ENCODE data around the gene NXNL1.
A peak's percentile ranks its signal among the peaks of the same experiment; 100 is the strongest.
"Not testable (repeated sequence)": the region's sequence is repeated elsewhere in the genome, so short reads cannot be mapped to it uniquely, and the experiment has no call there.

Gene NXNL1

GRCh38 chr19:17475011-17475540 lies 14.3 kb upstream of the NXNL1 start:
- not testable (repeated sequence) for H3K27ac Mint-ChIP-seq; ATAC-seq (ENCODE audit: low read depth)

GRCh38 chr19:17473041-17473440 lies 12.3 kb upstream of the NXNL1 start:
- no peaks in the 10 kb centered on the region for H3K9me3 Mint-ChIP-seq
- no peak overlapping the region for H3K4me3 Mint-ChIP-seq
- DNase-seq (ENCODE audit: low spot score in 2 of 2) (no peak), ATAC-seq (ENCODE audit: low read depth) (no peak)
- H3K36me3 Mint-ChIP-seq: no peaks in the 10 kb centered on the region
- H3K27me3 Mint-ChIP-seq: no peaks in the 10 kb centered on the region
- H3K4me1 Mint-ChIP-seq: peaks cover 15% of the 10 kb centered on the region
- no peak overlapping the region for H3K27ac Mint-ChIP-seq

More at GRCh38 chr19:17475011-17475540, 14.3 kb upstream of the NXNL1 start:
- not testable (repeated sequence) for H3K9me3 Mint-ChIP-seq; H3K27me3 Mint-ChIP-seq; H3K4me3 Mint-ChIP-seq; H3K4me1 Mint-ChIP-seq; DNase-seq (ENCODE audit: low spot score in 2 of 2); H3K36me3 Mint-ChIP-seq

- Mint-ChIP-seq H3K4me3 (peak overlapping the region; percentile 95), H3K27me3 (no peaks in the 10 kb centered on the region), H3K27ac (no peak overlapping the region), H3K4me1 (peaks cover 20% of the 10 kb centered on the region), H3K9me3 (no peaks in the 10 kb centered on the region), H3K36me3 (no peaks in the 10 kb centered on the region)
- DNase-seq (ENCODE audit: low spot score in 2 of 2) (no peak), ATAC-seq (ENCODE audit: low read depth) (no peak)
Measured at GRCh38 chr19:17471410-17472125, 10.8 kb upstream of the NXNL1 start.

GRCh38 chr19:17470068-17470841 lies 9.5 kb upstream of the NXNL1 start, which contains the start of gene SLC27A1:
SLC27A1 (plus strand) TSS chr19:17470524; CDS start chr19:17470541, 17 bp downstream.
- Mint-ChIP-seq H3K36me3 (no peaks in the 10 kb centered on the region), H3K27me3 (no peaks in the 10 kb centered on the region), H3K27ac (peak within 1 kb of the TSS; percentile 89), H3K4me1 (peaks cover 20% of the 10 kb centered on the region), H3K4me3 (peak within 1 kb of the TSS; percentile 95), H3K9me3 (no peaks in the 10 kb centered on the region)
- DNase-seq (ENCODE audit: low spot score in 2 of 2): peak; percentile 76 to 84
- peak; percentile 71 for ATAC-seq (ENCODE audit: low read depth)

- Mint-ChIP-seq H3K27ac (peak overlapping the region; percentile 89), H3K27me3 (no peaks in the 10 kb centered on the region), H3K4me1 (peaks cover 20% of the 10 kb centered on the region), H3K36me3 (no peaks in the 10 kb centered on the region), H3K4me3 (peak overlapping the region; percentile 95), H3K9me3 (no peaks in the 10 kb centered on the region)
- ATAC-seq (ENCODE audit: low read depth): peak; percentile 80
- DNase-seq (ENCODE audit: low spot score in 2 of 2): peak; percentile 81 to 82
Measured at GRCh38 chr19:17469481-17470067, 8.8 kb upstream of the NXNL1 start.

GRCh38 chr19:17469092-17469480 lies 8.4 kb upstream of the NXNL1 start:
- Mint-ChIP-seq H3K9me3 (no peaks in the 10 kb centered on the region), H3K27ac (peak overlapping the region; percentile 89), H3K4me1 (peaks cover 20% of the 10 kb centered on the region), H3K4me3 (peak overlapping the region; percentile 95), H3K36me3 (no peaks in the 10 kb centered on the region), H3K27me3 (no peaks in the 10 kb centered on the region)
- DNase-seq (ENCODE audit: low spot score in 2 of 2) (no peak), ATAC-seq (ENCODE audit: low read depth) (no peak)

- H3K36me3 Mint-ChIP-seq: no peaks in the 10 kb centered on the region
- peak overlapping the region; percentile 89 for H3K27ac Mint-ChIP-seq
- peak overlapping the region; percentile 95 for H3K4me3 Mint-ChIP-seq
- H3K27me3 Mint-ChIP-seq: peaks cover 1% of the 10 kb centered on the region
- ATAC-seq (ENCODE audit: low read depth): no peak
- no peaks in the 10 kb centered on the region for H3K9me3 Mint-ChIP-seq
- DNase-seq (ENCODE audit: low spot score in 2 of 2): peak in 1 of 2 donors; percentile 24
- peaks cover 20% of the 10 kb centered on the region for H3K4me1 Mint-ChIP-seq
Measured at GRCh38 chr19:17468302-17469091, 7.8 kb upstream of the NXNL1 start.

- no peaks in the 10 kb centered on the region for H3K36me3 Mint-ChIP-seq
- H3K27ac Mint-ChIP-seq: no peak overlapping the region
- peaks cover 2% of the 10 kb centered on the region for H3K27me3 Mint-ChIP-seq
- no peak for ATAC-seq (ENCODE audit: low read depth)
- H3K4me1 Mint-ChIP-seq: peaks cover 20% of the 10 kb centered on the region
- H3K4me3 Mint-ChIP-seq: peak overlapping the region; percentile 40
- no peaks in the 10 kb centered on the region for H3K9me3 Mint-ChIP-seq
- DNase-seq (ENCODE audit: low spot score in 2 of 2): no peak
Measured at GRCh38 chr19:17467471-17468301, 7.0 kb upstream of the NXNL1 start.

GRCh38 chr19:17466487-17466850 lies 5.7 kb upstream of the NXNL1 start:
- H3K9me3 Mint-ChIP-seq: no peaks in the 10 kb centered on the region
- ATAC-seq (ENCODE audit: low read depth) (no peak), DNase-seq (ENCODE audit: low spot score in 2 of 2) (no peak)
- H3K27me3 Mint-ChIP-seq: peaks cover 2% of the 10 kb centered on the region
- H3K36me3 Mint-ChIP-seq: no peaks in the 10 kb centered on the region
- peaks cover 18% of the 10 kb centered on the region for H3K4me1 Mint-ChIP-seq
- H3K27ac Mint-ChIP-seq: no peak overlapping the region
- H3K4me3 Mint-ChIP-seq: no peak overlapping the region

GRCh38 chr19:17458970-17459369 lies 1.8 kb downstream of the NXNL1 start:
- H3K27ac Mint-ChIP-seq: no peak overlapping the region

GRCh38 chr19:17457616-17458015 lies 3.1 kb downstream of the NXNL1 start:
- no peak for DNase-seq (ENCODE audit: low spot score in 2 of 2)
- H3K4me3 Mint-ChIP-seq: no peak overlapping the region
- H3K4me1 Mint-ChIP-seq: peaks cover 6% of the 10 kb centered on the region
- no peak for ATAC-seq (ENCODE audit: low read depth)
- H3K27ac Mint-ChIP-seq: no peak overlapping the region
- no peaks in the 10 kb centered on the region for H3K36me3 Mint-ChIP-seq
- H3K9me3 Mint-ChIP-seq: no peaks in the 10 kb centered on the region
- peaks cover 29% of the 10 kb centered on the region for H3K27me3 Mint-ChIP-seq

More at GRCh38 chr19:17458970-17459369, 1.8 kb downstream of the NXNL1 start:
- Mint-ChIP-seq H3K4me3 (no peak overlapping the region), H3K9me3 (no peaks in the 10 kb centered on the region), H3K27me3 (peaks cover 26% of the 10 kb centered on the region), H3K4me1 (peaks cover 2% of the 10 kb centered on the region), H3K36me3 (no peaks in the 10 kb centered on the region)
- ATAC-seq (ENCODE audit: low read depth) (no peak), DNase-seq (ENCODE audit: low spot score in 2 of 2) (no peak)

GRCh38 chr19:17456127-17456526 lies 4.6 kb downstream of the NXNL1 start:
- Mint-ChIP-seq H3K4me1 (peaks cover 6% of the 10 kb centered on the region), H3K27ac (no peak overlapping the region), H3K27me3 (peaks cover 30% of the 10 kb centered on the region), H3K9me3 (no peaks in the 10 kb centered on the region), H3K4me3 (no peak overlapping the region), H3K36me3 (no peaks in the 10 kb centered on the region)
- ATAC-seq (ENCODE audit: low read depth): no peak
- no peak for DNase-seq (ENCODE audit: low spot score in 2 of 2)

Measured in memory B cell (primary cell).